HepG2 (cell line): Measurements from ENCODE around the gene OR4D6.
"Not testable (repeated sequence)": the region's sequence is repeated elsewhere in the genome, so short reads cannot be mapped to it uniquely, and the experiment has no call there.

Source experiments
- ARHGAP35 ChIP-seq: sonication (generic); formaldehyde crosslinking; IDR thresholded peaks from 2 replicates; pipeline ENCODE4 v1.9.0; 2022; ENCODE audit warnings: mild to moderate bottlenecking, inconsistent platforms, moderate library complexity, missing genetic modification reagents, borderline replicate concordance
- CHD4 ChIP-seq: fragments of 200-600 bp; sonication (generic); IDR thresholded peaks from 2 replicates; pipeline ENCODE4 v1.7.0; 2017; ENCODE audit warnings: mild to moderate bottlenecking, low read length, borderline replicate concordance
- ELF1 ChIP-seq: sonication (generic); formaldehyde crosslinking; IDR thresholded peaks from 2 replicates; pipeline ENCODE4 v1.4.0; 2020; ENCODE audit warnings: missing genetic modification reagents
- EP300 ChIP-seq, 3 experiments: sonication (generic) in 1 of 3; formaldehyde crosslinking in 1 of 3; IDR thresholded peaks; 2 replicates each; pipeline versions ENCODE4 v1.5.1 to v1.6.1; 2011 to 2020; ENCODE audit warnings: low read depth in 2 of 3, low read length in 2 of 3, borderline replicate concordance in 1 of 3, improper control_type of control experiment in 1 of 3, mild to moderate bottlenecking in 1 of 3, missing genetic modification reagents in 1 of 3, moderate library complexity in 1 of 3
- ESRRA ChIP-seq: sonication (generic); formaldehyde crosslinking; IDR thresholded peaks from 2 replicates; pipeline ENCODE4 v1.5.1; 2020; ENCODE audit warnings: mild to moderate bottlenecking, low read depth, missing genetic modification reagents
- HNF4A ChIP-seq: sonication (generic); formaldehyde crosslinking; IDR thresholded peaks from 2 replicates; pipeline ENCODE4 v1.4.0; 2020; ENCODE audit warnings: missing genetic modification reagents
- JUN ChIP-seq: sonication (generic); formaldehyde crosslinking; IDR thresholded peaks from 2 replicates; pipeline ENCODE4 v1.4.0; 2020; ENCODE audit warnings: mild to moderate bottlenecking, missing genetic modification reagents
- REST ChIP-seq, 2 experiments: IDR thresholded peaks; 2 replicates each; pipeline ENCODE4 v1.6.1; 2011 to 2012; ENCODE audit warnings: low read length in 2 of 2, borderline replicate concordance in 1 of 2, low read depth in 1 of 2, mild to moderate bottlenecking in 1 of 2, moderate library complexity in 1 of 2
- RFX5 ChIP-seq: IDR thresholded peaks from 2 replicates; pipeline ENCODE4 v1.6.1; 2011; ENCODE audit warnings: low read depth, low read length, improper control_type of control experiment
- SP1 ChIP-seq, 2 experiments: fragments of 450-650 bp in 1 of 2; sonication (generic) in 1 of 2; formaldehyde crosslinking in 1 of 2; IDR thresholded peaks; 2 replicates each; pipeline versions ENCODE4 v1.4.0 to v1.6.1; 2016 to 2020; ENCODE audit warnings: missing genetic modification reagents in 1 of 2
- ZFP36L1 ChIP-seq: sonication (generic); formaldehyde crosslinking; IDR thresholded peaks from 2 replicates; pipeline ENCODE4 v1.8.0; 2022; ENCODE audit warnings: mild to moderate bottlenecking, missing genetic modification reagents, moderate library complexity
- ZNF232 ChIP-seq: sonication (generic); formaldehyde crosslinking; IDR thresholded peaks from 2 replicates; pipeline ENCODE4 v1.4.0; 2020; ENCODE audit warnings: missing genetic modification reagents, borderline replicate concordance
- ZNF407 ChIP-seq: sonication (generic); formaldehyde crosslinking; IDR thresholded peaks from one replicate; pipeline ENCODE4 v1.5.1; 2020; ENCODE audit warnings: mild to moderate bottlenecking, missing genetic modification reagents; ENCODE audit errors: not compliant biosample characterization
- ZNF550 ChIP-seq: sonication (generic); formaldehyde crosslinking; IDR thresholded peaks from 2 replicates; pipeline ENCODE4 v1.4.0; 2020; ENCODE audit warnings: mild to moderate bottlenecking, missing genetic modification reagents, borderline replicate concordance

GRCh38 chr11:59445624-59446023 lies 11.1 kb upstream of the OR4D6 start:
- not testable (repeated sequence) for TF ChIP-seq ESRRA (CRISPR knock-in tag); SP1 (IDR thresholded peaks at IDR 0.05); SP1 (CRISPR knock-in tag; IDR thresholded peaks at IDR 0.05); ZNF550 (CRISPR knock-in tag); ZFP36L1; EP300 (IDR thresholded peaks at IDR 0.05; ENCODE audit: low read depth in 2 of 2, low read length in 2 of 2); EP300 (CRISPR knock-in tag; IDR thresholded peaks at IDR 0.05; ENCODE audit: borderline replicate concordance); ZNF407 (CRISPR knock-in tag); CHD4; HNF4A; ARHGAP35 (CRISPR knock-in tag); ZNF232 (CRISPR knock-in tag); ELF1 (CRISPR knock-in tag); JUN (CRISPR knock-in tag); REST (IDR thresholded peaks at IDR 0.05; ENCODE audit: borderline replicate concordance in 1 of 2, low read depth in 1 of 2, low read length in 2 of 2); RFX5
